HG02884 (cell line): Measurements from ENCODE around the gene RPS3A.
"Not testable (repeated sequence)": the region's sequence is repeated elsewhere in the genome, so short reads cannot be mapped to it uniquely, and the experiment has no call there.

Source experiments
- ATAC-seq: cut with Tn5 transposase; IDR thresholded peaks from one replicate; pipeline ENCODE4 v1.9.1; 2021; ENCODE audit warnings: mild to moderate bottlenecking, moderate library complexity; ENCODE audit not compliant: unreplicated experiment

The RPS3A gene

GRCh38 chr4:151114338-151114737 lies 14.9 kb downstream of the RPS3A start:
- ATAC-seq, result no peak

GRCh38 chr4:151114986-151115385 lies 15.6 kb downstream of the RPS3A start:
- no peak for ATAC-seq

GRCh38 chr4:151117371-151117962 lies 18.0 kb downstream of the RPS3A start:
- peak; percentile 90 for ATAC-seq

- no peak for ATAC-seq
Observed at GRCh38 chr4:151129796-151130195, 30.4 kb downstream of the RPS3A start.

GRCh38 chr4:151133311-151133710 lies 33.9 kb downstream of the RPS3A start:
- no peak for ATAC-seq

GRCh38 chr4:151136048-151136447 lies 36.6 kb downstream of the RPS3A start:
- ATAC-seq, result not testable (repeated sequence)

GRCh38 chr4:151139814-151140213 lies 40.4 kb downstream of the RPS3A start:
- ATAC-seq, result no peak

GRCh38 chr4:151142758-151143157 lies 43.3 kb downstream of the RPS3A start:
- ATAC-seq, result no peak

GRCh38 chr4:151143162-151143561 lies 43.7 kb downstream of the RPS3A start:
- no peak for ATAC-seq

GRCh38 chr4:151143811-151144210 lies 44.4 kb downstream of the RPS3A start:
- ATAC-seq, result no peak

- ATAC-seq, result no peak
Observed at GRCh38 chr4:151144329-151145072, 45.1 kb downstream of the RPS3A start.

GRCh38 chr4:151147000-151147399 lies 47.6 kb downstream of the RPS3A start:
- no peak for ATAC-seq

GRCh38 chr4:151148261-151148660 lies 48.8 kb downstream of the RPS3A start:
- no peak for ATAC-seq

GRCh38 chr4:151150821-151151580 lies 51.6 kb downstream of the RPS3A start:
- no peak for ATAC-seq

GRCh38 chr4:151152028-151152427 lies 52.6 kb downstream of the RPS3A start:
- ATAC-seq, result no peak

- ATAC-seq, result no peak
Observed at GRCh38 chr4:151153585-151153984, 54.2 kb downstream of the RPS3A start.
